ENCODE results near the gene WDR37. TPM values are rescaled to one million over a fixed set of nuclear protein-coding genes. Genes with fewer than 3 reads are reported as not detected.
A peak's percentile ranks its signal among the peaks of the same experiment; 100 is the strongest.

WDR37 gene
- polyA plus RNA-seq, 3 donors, result 7.1 to 33.6 (median 8.6) TPM

DNA sequence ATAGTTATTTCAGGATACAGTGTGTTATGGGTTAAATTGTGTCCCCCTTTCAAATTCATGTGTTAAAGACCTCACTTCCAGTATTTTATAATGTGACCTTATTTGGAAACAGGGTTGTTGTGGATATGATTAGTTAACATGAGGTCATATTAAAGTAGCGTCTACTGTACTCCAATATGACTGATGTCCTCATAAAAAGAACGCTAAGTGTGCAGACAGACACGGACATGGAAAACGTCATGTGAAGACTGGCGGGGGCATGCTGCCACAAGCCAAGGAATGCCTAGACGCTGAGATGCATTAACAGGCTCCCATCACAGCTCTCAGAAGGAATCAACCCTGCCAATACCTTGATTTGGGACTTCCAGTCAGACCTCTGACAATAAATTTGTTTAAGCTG lies 1.5 kb upstream of the WDR37 start:
- peaks cover 61% of the 10 kb centered on the region for H3K4me1 Mint-ChIP-seq
- no peak overlapping the region for H2AFZ ChIP-seq (ENCODE audit: insufficient read depth, low read depth, low read length, poor library complexity, severe bottlenecking)
- peaks cover 0 to 3% (median 0%) of the 10 kb centered on the region in 7 donors for H3K9me3 Mint-ChIP-seq
- peaks cover 91% of the 10 kb centered on the region for H3K79me2 ChIP-seq (ENCODE audit: insufficient read depth, low read length)
- peak overlapping the region; percentile 86 for H3K4me2 ChIP-seq (replicated peaks; ENCODE audit: extremely low read depth, low read length, poor library complexity, severe bottlenecking)
- peak overlapping the region; percentile 0 to 49 for H3K4me3 Mint-ChIP-seq
- WGBS (ENCODE audit: insufficient coverage), result 83% methylated on average over 6 of the region's 6 CpGs
- intact Hi-C loops (cut with micrococcal nuclease), result loop anchor here (5.0 kb wide), 2 partner anchors 67 to 127 kb away; partner anchors contain the start of gene GTPBP4 (in 2 of the 2)
- peak overlapping the region in 6 of 7 donors; percentile 30 to 99 (median 98) for H3K27ac Mint-ChIP-seq
- DNase-seq, result no peak
- H3K4me3 ChIP-seq (replicated peaks in 1 of 3; ENCODE audit: low read depth in 2 of 3, low read length in 3 of 3), result peak overlapping the region in 1 of 3 experiments; percentile 98
- H3K4me1 ChIP-seq (ENCODE audit: control insufficient read depth in 1 of 2, insufficient read depth in 2 of 2, low read length in 2 of 2), result peaks cover 36 to 56% of the 10 kb centered on the region in 2 donors
- no peak overlapping the region for H3K9ac ChIP-seq (ENCODE audit: insufficient read depth, low read length, poor library complexity, severe bottlenecking)
- H3K27me3 Mint-ChIP-seq (ENCODE audit: low read depth in 3 of 3), result no peaks in the 10 kb centered on the region
- TF ChIP-seq, protein P1, sequence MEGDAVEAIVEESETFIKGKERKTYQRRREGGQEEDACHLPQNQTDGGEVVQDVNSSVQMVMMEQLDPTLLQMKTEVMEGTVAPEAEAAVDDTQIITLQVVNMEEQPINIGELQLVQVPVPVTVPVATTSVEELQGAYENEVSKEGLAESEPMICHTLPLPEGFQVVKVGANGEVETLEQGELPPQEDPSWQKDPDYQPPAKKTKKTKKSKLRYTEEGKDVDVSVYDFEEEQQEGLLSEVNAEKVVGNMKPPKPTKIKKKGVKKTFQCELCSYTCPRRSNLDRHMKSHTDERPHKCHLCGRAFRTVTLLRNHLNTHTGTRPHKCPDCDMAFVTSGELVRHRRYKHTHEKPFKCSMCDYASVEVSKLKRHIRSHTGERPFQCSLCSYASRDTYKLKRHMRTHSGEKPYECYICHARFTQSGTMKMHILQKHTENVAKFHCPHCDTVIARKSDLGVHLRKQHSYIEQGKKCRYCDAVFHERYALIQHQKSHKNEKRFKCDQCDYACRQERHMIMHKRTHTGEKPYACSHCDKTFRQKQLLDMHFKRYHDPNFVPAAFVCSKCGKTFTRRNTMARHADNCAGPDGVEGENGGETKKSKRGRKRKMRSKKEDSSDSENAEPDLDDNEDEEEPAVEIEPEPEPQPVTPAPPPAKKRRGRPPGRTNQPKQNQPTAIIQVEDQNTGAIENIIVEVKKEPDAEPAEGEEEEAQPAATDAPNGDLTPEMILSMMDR (IDR thresholded peaks at IDR 0.05), result no peak
- H3K36me3 Mint-ChIP-seq, result peaks cover 30 to 38% of the 10 kb centered on the region in 2 donors
- no peaks in the 10 kb centered on the region for H3K27me3 ChIP-seq (ENCODE audit: control insufficient read depth in 2 of 2, insufficient read depth in 2 of 2, low read length in 2 of 2)
- peak overlapping the region; percentile 27 to 98 for H3K27ac ChIP-seq (ENCODE audit: low read depth in 1 of 2, low read length in 2 of 2)
- H4K20me1 ChIP-seq (ENCODE audit: insufficient read depth, low read length), result peaks cover 75% of the 10 kb centered on the region
- H3K9me3 ChIP-seq (replicated peaks in 1 of 2; ENCODE audit: control insufficient read depth in 1 of 2, insufficient read depth in 1 of 2, low read length in 2 of 2), result no peaks in the 10 kb centered on the region
- H3K36me3 ChIP-seq (replicated peaks in 1 of 2; ENCODE audit: control insufficient read depth in 1 of 2, insufficient read depth in 2 of 2, low read length in 2 of 2), result peaks cover 14 to 56% of the 10 kb centered on the region in 2 donors

DNA sequence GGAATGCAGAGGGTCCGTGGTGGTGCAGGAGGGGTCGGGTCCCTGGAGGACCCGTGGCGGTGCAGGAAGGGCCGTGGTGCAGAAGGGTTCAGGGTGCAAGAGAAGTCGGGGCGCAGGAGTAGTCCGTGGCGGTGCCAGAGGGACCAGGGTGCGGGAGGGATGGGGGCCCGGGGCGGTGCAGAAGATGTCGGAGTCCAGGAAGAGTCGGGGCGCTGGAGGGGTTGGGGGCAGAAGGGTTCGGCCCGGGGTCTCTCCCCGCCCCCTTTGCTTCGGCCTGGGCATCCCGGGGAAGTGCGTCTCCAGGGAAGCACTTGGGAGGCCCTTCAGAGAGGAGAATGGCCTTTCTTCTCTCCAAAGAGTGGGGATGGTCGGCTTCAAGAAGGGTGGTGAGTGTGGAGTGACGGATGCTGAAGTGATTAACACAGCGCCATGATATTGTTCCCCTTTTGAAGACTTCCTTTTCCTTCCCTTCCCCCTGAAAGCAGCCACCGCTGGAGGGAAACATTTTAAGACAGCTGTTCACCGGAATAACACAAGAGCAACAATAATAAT lies 997 bp downstream of the WDR37 start:
- H3K27me3 ChIP-seq (ENCODE audit: control insufficient read depth in 2 of 2, insufficient read depth in 2 of 2, low read length in 2 of 2), result no peaks in the 10 kb centered on the region
- peaks cover 77% of the 10 kb centered on the region for H4K20me1 ChIP-seq (ENCODE audit: insufficient read depth, low read length)
- H3K27ac Mint-ChIP-seq, result peak overlapping the region; percentile 94 to 98 (median 96)
- H3K9ac ChIP-seq (ENCODE audit: insufficient read depth, low read length, poor library complexity, severe bottlenecking), result peak overlapping the region; percentile 100
- H3K36me3 Mint-ChIP-seq, result peaks cover 25 to 42% of the 10 kb centered on the region in 2 donors
- H3K4me2 ChIP-seq (replicated peaks; ENCODE audit: extremely low read depth, low read length, poor library complexity, severe bottlenecking), result peak overlapping the region; percentile 86
- peak overlapping the region; percentile 73 for H2AFZ ChIP-seq (ENCODE audit: insufficient read depth, low read depth, low read length, poor library complexity, severe bottlenecking)
- peaks cover 0 to 3% (median 0%) of the 10 kb centered on the region in 7 donors for H3K9me3 Mint-ChIP-seq
- TF ChIP-seq, protein P1 (IDR thresholded peaks at IDR 0.05), result no peak
- WGBS (ENCODE audit: insufficient coverage), result 0% methylated on average over 18 of the region's 26 CpGs
- H3K36me3 ChIP-seq (replicated peaks in 1 of 2; ENCODE audit: control insufficient read depth in 1 of 2, insufficient read depth in 2 of 2, low read length in 2 of 2), result peaks cover 13 to 50% of the 10 kb centered on the region in 2 donors
- H3K4me3 ChIP-seq (replicated peaks in 1 of 3; ENCODE audit: low read depth in 2 of 3, low read length in 3 of 3), result peak overlapping the region; percentile 95 to 98 (median 96)
- intact Hi-C loops (cut with micrococcal nuclease), result loop anchor here (1.0 to 5.0 kb wide), 3 partner anchors 8 to 130 kb away; partner anchors contain the start of genes GTPBP4 (in 1 of the 2) and IDI1 (in 1 of the 2)
- peak; percentile 76 to 80 (median 78) for DNase-seq
- peaks cover 91% of the 10 kb centered on the region for H3K79me2 ChIP-seq (ENCODE audit: insufficient read depth, low read length)
- peak overlapping the region; percentile 96 to 98 for H3K27ac ChIP-seq (ENCODE audit: low read depth in 1 of 2, low read length in 2 of 2)
- no peaks in the 10 kb centered on the region for H3K9me3 ChIP-seq (replicated peaks in 1 of 2; ENCODE audit: control insufficient read depth in 1 of 2, insufficient read depth in 1 of 2, low read length in 2 of 2)
- H3K4me1 ChIP-seq (ENCODE audit: control insufficient read depth in 1 of 2, insufficient read depth in 2 of 2, low read length in 2 of 2), result peaks cover 25 to 37% of the 10 kb centered on the region in 2 donors
- peaks cover 65% of the 10 kb centered on the region for H3K4me1 Mint-ChIP-seq
- peak overlapping the region; percentile 92 to 95 for H3K4me3 Mint-ChIP-seq
- peaks cover 0 to 1% (median 0%) of the 10 kb centered on the region in 3 donors for H3K27me3 Mint-ChIP-seq (ENCODE audit: low read depth in 3 of 3)
